ENCODE data around the gene STRN4.

STRN4 gene

GRCh38 chr19:46704379-46705076, 41.7 kb downstream of the STRN4 start:
- DNase-seq, result peak; percentile 69

GRCh38 chr19:46700704-46701103, 45.5 kb downstream of the STRN4 start:
- DNase-seq, result no peak

- no peak for DNase-seq
These were observed 47.6 kb downstream of the STRN4 start for GRCh38 chr19:46698395-46699321.

- DNase-seq, result peak; percentile 63
These were observed 48.9 kb downstream of the STRN4 start for GRCh38 chr19:46697204-46697960.

- no peak for DNase-seq
These were observed 49.4 kb downstream of the STRN4 start for GRCh38 chr19:46696866-46697203.

- no peak for DNase-seq
These were observed 50.2 kb downstream of the STRN4 start for GRCh38 chr19:46696052-46696451.

GRCh38 chr19:46693760-46694159, 52.5 kb downstream of the STRN4 start:
- no peak for DNase-seq

GRCh38 chr19:46692918-46693722, 53.1 kb downstream of the STRN4 start:
- DNase-seq, result no peak

GRCh38 chr19:46691948-46692347, 54.3 kb downstream of the STRN4 start:
- no peak for DNase-seq

GRCh38 chr19:46691104-46691503, 55.1 kb downstream of the STRN4 start:
- DNase-seq, result no peak

GRCh38 chr19:46689358-46689757, 56.9 kb downstream of the STRN4 start:
- no peak for DNase-seq

- no peak for DNase-seq
These were observed 58.7 kb downstream of the STRN4 start for GRCh38 chr19:46687438-46688145.

GRCh38 chr19:46685189-46685588, 61.1 kb downstream of the STRN4 start:
- DNase-seq, result no peak

- no peak for DNase-seq
These were observed 68.0 kb downstream of the STRN4 start for GRCh38 chr19:46678110-46678732.

GRCh38 chr19:46674416-46675178, 71.7 kb downstream of the STRN4 start:
- no peak for DNase-seq

- DNase-seq, result no peak
These were observed 75.4 kb downstream of the STRN4 start for GRCh38 chr19:46670813-46671212.

All from inflammatory macrophage treated with lipopolysaccharide for 4 hours (primary cell).